A549 treated with CORT108297 at 1 μM for 4 hours (cell line): ENCODE measurements around the gene ZNF90. TPM values are rescaled to one million over a fixed set of nuclear protein-coding genes. Genes with fewer than 3 reads are reported as not detected.

ENCODE experiments used
- total RNA-seq: library from RNA; stranded (reverse); fragments of 200-300 nt; extraction: Qiagen RNA extraction; gene quantifications from 5 replicates; pipeline ENCODE4 v1.2.3, GENCODE V29; 2022

The ZNF90 gene
- total RNA-seq: not detected in 5 replicates

DNA sequence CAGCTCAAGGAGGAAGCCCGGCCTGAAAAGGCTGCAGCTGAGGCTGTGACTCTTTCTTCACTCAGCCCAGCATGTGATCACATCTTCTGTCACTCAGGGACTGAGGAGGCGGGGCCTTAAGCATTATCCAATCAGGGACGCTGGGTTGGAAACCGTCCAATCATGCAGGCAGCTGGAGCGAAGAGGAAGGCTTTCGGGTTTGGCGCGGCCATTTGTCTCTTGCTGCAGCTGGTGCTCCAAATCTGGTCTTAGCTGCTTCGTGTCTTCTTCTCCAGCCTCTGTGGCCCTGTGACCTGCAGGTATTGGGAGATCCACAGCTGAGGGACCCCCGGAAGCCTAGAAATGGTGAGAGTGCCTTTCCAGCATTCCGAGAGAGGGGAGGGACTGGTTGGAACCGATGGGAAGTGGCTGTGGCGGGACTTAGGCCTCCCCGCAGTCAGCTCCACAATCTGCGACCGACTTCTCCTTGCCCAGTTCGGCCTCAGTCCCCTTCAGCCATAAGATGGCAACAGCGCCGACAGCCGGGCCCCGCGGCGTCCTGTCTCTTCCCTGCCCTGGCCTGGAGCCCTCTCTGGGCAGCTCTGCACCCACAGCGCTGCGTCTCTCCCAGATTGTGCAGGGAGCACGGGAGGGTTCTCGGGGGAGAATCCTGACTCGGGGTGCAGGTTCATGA is at the start of gene ZNF90:
Gene ZNF90 (plus strand): TSS at position 210 of the 673 bp plus-strand sequence. CDS start 133 bp downstream, at position 343.

GRCh38 chr19:20039203-20039723 is 38.5 kb upstream of the ZNF90 start, which contains the start of gene ZNF682:
ZNF682 (minus strand) TSS chr19:20039505; CDS start chr19:20039345, 160 bp downstream.

GRCh38 chr19:20167020-20167644 is 89.3 kb downstream of the ZNF90 start, which contains the start of gene ZNF486:
ZNF486 (plus strand) TSS chr19:20167214; CDS start chr19:20167331, 117 bp downstream.

Other genes starting within 250 kb of the ZNF90 start
- gene ZNF253, start 212.1 kb upstream of the ZNF90 start, total RNA-seq: not detected in 5 replicates
- not detected in 5 replicates for gene ZNF93, start 177.1 kb upstream of the ZNF90 start, total RNA-seq
- gene ZNF682, start 38.5 kb upstream of the ZNF90 start, total RNA-seq: not detected in 5 replicates
- gene ZNF486, start 89.2 kb downstream of the ZNF90 start, total RNA-seq: 0.15 TPM in 1 of 5 replicates, not detected in the others